NCI-H460 (cell line): ENCODE data around the gene SH3RF2. TPM values are rescaled to one million over a fixed set of nuclear protein-coding genes. Genes with fewer than 3 reads are reported as not detected.
"Not testable (repeated sequence)": the region's sequence is repeated elsewhere in the genome, so short reads cannot be mapped to it uniquely, and the experiment has no call there.

Experiments used
- DNase-seq: peaks from one replicate; pipeline ENCODE4 v3.0.0-alpha.2; 2016; ENCODE audit warnings: low read depth; ENCODE audit errors: extremely low read depth
- total RNA-seq: library from RNA; depleted of rRNA; stranded (reverse); fragments of >200 nt; shearing (Covaris generic); gene quantifications from 2 replicates; pipeline ENCODE4 v1.2.3, GENCODE V29; 2014

Gene SH3RF2
- total RNA-seq, 1 experiment from 2014 or later = 8.4 TPM

- DNase-seq = no peak
Observed at GRCh38 chr5:145976431-145977155, 40.2 kb downstream of the SH3RF2 start.

- no peak for DNase-seq
Observed at GRCh38 chr5:145978171-145978570, 41.8 kb downstream of the SH3RF2 start.

GRCh38 chr5:145978708-145979107 is 42.3 kb downstream of the SH3RF2 start:
- DNase-seq = no peak

- no peak for DNase-seq
Observed at GRCh38 chr5:145979270-145980223, 43.2 kb downstream of the SH3RF2 start.

- DNase-seq = no peak
Observed at GRCh38 chr5:145980259-145980658, 43.9 kb downstream of the SH3RF2 start.

- peak; percentile 26 for DNase-seq
Observed at GRCh38 chr5:145980718-145981117, 44.3 kb downstream of the SH3RF2 start.

- DNase-seq = no peak
Observed at GRCh38 chr5:145981589-145982571, 45.5 kb downstream of the SH3RF2 start.

GRCh38 chr5:145982572-145983318 is 46.4 kb downstream of the SH3RF2 start:
- no peak for DNase-seq

- no peak for DNase-seq
Observed at GRCh38 chr5:145983446-145983845, 47.1 kb downstream of the SH3RF2 start.

GRCh38 chr5:145984072-145984471 is 47.7 kb downstream of the SH3RF2 start:
- DNase-seq = no peak

GRCh38 chr5:145987856-145988255 is 51.5 kb downstream of the SH3RF2 start:
- DNase-seq = no peak

- no peak for DNase-seq
Observed at GRCh38 chr5:145988993-145989392, 52.6 kb downstream of the SH3RF2 start.

- no peak for DNase-seq
Observed at GRCh38 chr5:145989428-145989827, 53.0 kb downstream of the SH3RF2 start.

GRCh38 chr5:145990170-145990569 is 53.8 kb downstream of the SH3RF2 start:
- no peak for DNase-seq

GRCh38 chr5:145991044-145991575 is 54.7 kb downstream of the SH3RF2 start:
- DNase-seq = no peak

GRCh38 chr5:145993538-145993937 is 57.2 kb downstream of the SH3RF2 start:
- DNase-seq = not testable (repeated sequence)

GRCh38 chr5:145996135-145996534 is 59.8 kb downstream of the SH3RF2 start:
- no peak for DNase-seq

GRCh38 chr5:145999208-145999607 is 62.8 kb downstream of the SH3RF2 start:
- DNase-seq = no peak

GRCh38 chr5:146000072-146000471 is 63.7 kb downstream of the SH3RF2 start:
- DNase-seq = no peak
